Keratinocyte (primary cell): ENCODE measurements around the gene ETAA1. TPM values are rescaled to one million over a fixed set of nuclear protein-coding genes. Genes with fewer than 3 reads are reported as not detected.

Source experiments
- DNase-seq: peaks from one replicate; pipeline ENCODE4 v3.0.0-alpha.2; 2011; ENCODE audit warnings: low read depth, missing footprints, low spot score
- FAIRE-seq: peaks from 2 replicates; lab custom pipeline; 2011; peaks lifted over from hg19 to GRCh38; lab: Jason Lieb, UNC
- H2AFZ ChIP-seq: 2 replicates; pipeline ENCODE4 v1.6.0; 2012; ENCODE audit warnings: low read length, control low read depth, inconsistent platforms; ENCODE audit not compliant: control insufficient read depth
- H3K27ac ChIP-seq: 2 replicates; pipeline ENCODE4 v1.5.1; 2011; ENCODE audit warnings: low read length; ENCODE audit not compliant: control insufficient read depth, insufficient read depth
- H3K27me3 ChIP-seq: 3 replicates; pipeline ENCODE4 v1.6.0; 2011; ENCODE audit warnings: low read length; ENCODE audit not compliant: control insufficient read depth, insufficient read depth; ENCODE audit errors: extremely low read depth
- H3K36me3 ChIP-seq, 2 experiments: 2 replicates in 1 of 2; 3 replicates in 1 of 2; pipeline ENCODE4 v1.5.1; 2011; ENCODE audit warnings: low read length in 2 of 2, mild to moderate bottlenecking in 1 of 2; ENCODE audit not compliant: control insufficient read depth in 2 of 2, insufficient read depth in 2 of 2; ENCODE audit errors: extremely low read depth in 1 of 2
- H3K4me1 ChIP-seq: 3 replicates; pipeline ENCODE4 v1.5.1; 2011; ENCODE audit warnings: low read length; ENCODE audit not compliant: control insufficient read depth, insufficient read depth; ENCODE audit errors: extremely low read depth
- H3K4me2 ChIP-seq: 3 replicates; pipeline ENCODE4 v1.6.0; 2011; ENCODE audit warnings: low read depth, low read length; ENCODE audit not compliant: control insufficient read depth, insufficient read depth; ENCODE audit errors: extremely low read depth
- H3K4me3 ChIP-seq, 3 experiments: fragments of 200-600 bp in 1 of 3; sonication (generic) in 1 of 3; 2 replicates in 2 of 3; 3 replicates in 1 of 3; pipeline ENCODE4 v1.5.1; 2011 to 2016; ENCODE audit warnings: low read length in 3 of 3, mild to moderate bottlenecking in 3 of 3, control low read depth in 2 of 3, inconsistent platforms in 1 of 3, low read depth in 1 of 3, mixed read lengths in 1 of 3, mixed run types in 1 of 3, moderate library complexity in 1 of 3; ENCODE audit not compliant: control insufficient read depth in 2 of 3, insufficient read depth in 2 of 3; ENCODE audit errors: extremely low read depth in 1 of 3
- H3K79me2 ChIP-seq: 2 replicates; pipeline ENCODE4 v1.6.0; 2012; ENCODE audit warnings: low read length; ENCODE audit not compliant: control insufficient read depth, insufficient read depth
- H3K9ac ChIP-seq: 3 replicates; pipeline ENCODE4 v1.6.0; 2011; ENCODE audit warnings: low read length; ENCODE audit not compliant: control insufficient read depth, insufficient read depth; ENCODE audit errors: extremely low read depth
- H3K9me1 ChIP-seq: 3 replicates; pipeline ENCODE4 v1.6.0; 2011; ENCODE audit warnings: low read length; ENCODE audit not compliant: control insufficient read depth, insufficient read depth; ENCODE audit errors: extremely low read depth
- H3K9me3 ChIP-seq: 2 replicates; pipeline ENCODE4 v1.5.1; 2012; ENCODE audit warnings: low read depth, low read length; ENCODE audit not compliant: control insufficient read depth
- H4K20me1 ChIP-seq: 3 replicates; pipeline ENCODE4 v1.6.0; 2011; ENCODE audit warnings: low read length; ENCODE audit not compliant: control insufficient read depth, insufficient read depth; ENCODE audit errors: extremely low read depth
- EZH2 ChIP-seq: IDR thresholded peaks from one replicate; pipeline ENCODE4 v1.6.1; 2012; ENCODE audit warnings: inconsistent platforms, mild to moderate bottlenecking, low read length, moderate library complexity
- dilution Hi-C: fragments of 300-500 bp; cut with MboI; formaldehyde crosslinking; loops from one replicate; pipeline ENCODE4 v1.7.0; 2020; ENCODE audit warnings: low sequenced_read_pairs; ENCODE audit not compliant: extremely low pct_ligation_motif_present
- polyA plus RNA-seq, 5 experiments: library from polyadenylated mRNA; depleted of rRNA in 3 of 5; stranded (reverse) in 3 of 5; stranded (forward) in 1 of 5; unstranded in 1 of 5; fragments of >200 nt; gene quantifications; 1 replicate in 1 of 5; 2 replicates in 3 of 5; 3 replicates in 1 of 5; pipeline versions ENCODE4 v1.2.1 to v1.2.3, GENCODE V29; 2011 to 2012; ENCODE audit warnings: missing spikeins in 2 of 5, low read depth in 1 of 5, low replicate concordance in 1 of 5
- TF ChIP-seq, protein P1 (sequence below), 3 experiments: IDR thresholded peaks in 1 of 3; conservative IDR thresholded peaks in 1 of 3; optimal IDR thresholded peaks in 1 of 3; 2 replicates in 2 of 3; 3 replicates in 1 of 3; pipeline versions ENCODE3 to v1.5.1; 2011; ENCODE audit warnings: low read length in 3 of 3, mild to moderate bottlenecking in 3 of 3, moderate library complexity in 2 of 3, control low read depth in 1 of 3, inconsistent platforms in 1 of 3; ENCODE audit not compliant: insufficient read depth in 2 of 3; ENCODE audit errors: extremely low read depth in 1 of 3

ETAA1 gene
- polyA plus RNA-seq, 1 donor (not counting 4 experiments of a cell fraction or from before 2014, with no cell fraction given) = 11.5 TPM

- Histone ChIP-seq H3K9me3 (no peaks in the 10 kb centered on the region), H3K4me2 (no peak overlapping the region), H3K4me1 (no peaks in the 10 kb centered on the region), H2AFZ (no peak overlapping the region), H3K36me3 (peaks cover 0 to 3% of the 10 kb centered on the region in 2 experiments), H3K9ac (no peak overlapping the region), H3K27ac (no peak overlapping the region), H3K27me3 (no peaks in the 10 kb centered on the region), H3K4me3 (no peak overlapping the region), H4K20me1 (no peaks in the 10 kb centered on the region), H3K79me2 (no peaks in the 10 kb centered on the region), H3K9me1 (no peaks in the 10 kb centered on the region)
- no peak for TF ChIP-seq EZH2
- TF ChIP-seq, protein P1, sequence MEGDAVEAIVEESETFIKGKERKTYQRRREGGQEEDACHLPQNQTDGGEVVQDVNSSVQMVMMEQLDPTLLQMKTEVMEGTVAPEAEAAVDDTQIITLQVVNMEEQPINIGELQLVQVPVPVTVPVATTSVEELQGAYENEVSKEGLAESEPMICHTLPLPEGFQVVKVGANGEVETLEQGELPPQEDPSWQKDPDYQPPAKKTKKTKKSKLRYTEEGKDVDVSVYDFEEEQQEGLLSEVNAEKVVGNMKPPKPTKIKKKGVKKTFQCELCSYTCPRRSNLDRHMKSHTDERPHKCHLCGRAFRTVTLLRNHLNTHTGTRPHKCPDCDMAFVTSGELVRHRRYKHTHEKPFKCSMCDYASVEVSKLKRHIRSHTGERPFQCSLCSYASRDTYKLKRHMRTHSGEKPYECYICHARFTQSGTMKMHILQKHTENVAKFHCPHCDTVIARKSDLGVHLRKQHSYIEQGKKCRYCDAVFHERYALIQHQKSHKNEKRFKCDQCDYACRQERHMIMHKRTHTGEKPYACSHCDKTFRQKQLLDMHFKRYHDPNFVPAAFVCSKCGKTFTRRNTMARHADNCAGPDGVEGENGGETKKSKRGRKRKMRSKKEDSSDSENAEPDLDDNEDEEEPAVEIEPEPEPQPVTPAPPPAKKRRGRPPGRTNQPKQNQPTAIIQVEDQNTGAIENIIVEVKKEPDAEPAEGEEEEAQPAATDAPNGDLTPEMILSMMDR (optimal IDR thresholded peaks at IDR 0.05 in 1 of 3, IDR thresholded peaks at IDR 0.05 in 1 of 3, conservative IDR thresholded peaks at IDR 0.05 in 1 of 3; ENCODE audit: extremely low read depth in 1 of 3, insufficient read depth in 2 of 3, low read length in 3 of 3) = no peak
- DNase-seq = no peak
- dilution Hi-C loops = no loop called here
- no peak for FAIRE-seq
Measured at GRCh38 chr2:67412424-67412823, 15.3 kb downstream of the ETAA1 start.

GRCh38 chr2:67414867-67415266 lies 17.7 kb downstream of the ETAA1 start:
- Histone ChIP-seq H3K4me1 (no peaks in the 10 kb centered on the region), H3K4me2 (no peak overlapping the region), H3K4me3 (no peak overlapping the region), H4K20me1 (no peaks in the 10 kb centered on the region), H3K36me3 (peaks cover 0 to 3% of the 10 kb centered on the region in 2 experiments), H3K9me3 (no peaks in the 10 kb centered on the region), H3K27ac (no peak overlapping the region), H2AFZ (no peak overlapping the region), H3K79me2 (no peaks in the 10 kb centered on the region), H3K9ac (no peak overlapping the region), H3K27me3 (no peaks in the 10 kb centered on the region), H3K9me1 (no peaks in the 10 kb centered on the region)
- FAIRE-seq (no peak), DNase-seq (no peak)
- dilution Hi-C loops = no loop called here
- TF ChIP-seq, protein P1 (optimal IDR thresholded peaks at IDR 0.05 in 1 of 3, IDR thresholded peaks at IDR 0.05 in 1 of 3, conservative IDR thresholded peaks at IDR 0.05 in 1 of 3; ENCODE audit: extremely low read depth in 1 of 3, insufficient read depth in 2 of 3, low read length in 3 of 3) = no peak
- TF ChIP-seq EZH2 = no peak
